ENCODE measurements around the gene FZR1. TPM values are rescaled to one million over a fixed set of nuclear protein-coding genes. Genes with fewer than 3 reads are reported as not detected.

Gene FZR1
- 44.3 and 49.2 TPM in 2 replicates for total RNA-seq

- peak within 1 kb of the TSS; percentile 96 for H3K27ac Mint-ChIP-seq
- peak within 1 kb of the TSS; percentile 93 for H3K4me3 Mint-ChIP-seq (ENCODE audit: low read depth)
- peaks cover 37% of the 10 kb centered on the region for H3K4me1 Mint-ChIP-seq (ENCODE audit: low read depth)
- no peaks in the 10 kb centered on the region for H3K27me3 Mint-ChIP-seq (ENCODE audit: low read depth)
- intact Hi-C loops (cut with micrococcal nuclease): loop anchor here (2.0 kb wide), 1 partner anchor 51 kb away; the partner anchor contains the start of gene MFSD12
- peak; percentile 99 for DNase-seq (ENCODE audit: low spot score)
- H3K9me3 Mint-ChIP-seq: no peaks in the 10 kb centered on the region
- H3K36me3 Mint-ChIP-seq (ENCODE audit: low read depth): peaks cover 30% of the 10 kb centered on the region
These were observed at the start of gene FZR1 for GRCh38 chr19:3505598-3506383. TSS of gene FZR1 (plus strand) at chr19:3506311. CDS start at chr19:3522990, 16,679 bp downstream.

GRCh38 chr19:3456925-3457527, 49.1 kb upstream of the FZR1 start:
- no peak overlapping the region for H3K4me3 Mint-ChIP-seq (ENCODE audit: low read depth)
- H3K27me3 Mint-ChIP-seq (ENCODE audit: low read depth): no peaks in the 10 kb centered on the region
- H3K36me3 Mint-ChIP-seq (ENCODE audit: low read depth): no peaks in the 10 kb centered on the region
- no peaks in the 10 kb centered on the region for H3K9me3 Mint-ChIP-seq
- H3K27ac Mint-ChIP-seq: no peak overlapping the region
- H3K4me1 Mint-ChIP-seq (ENCODE audit: low read depth): no peaks in the 10 kb centered on the region
- intact Hi-C loops (cut with micrococcal nuclease): no loop called here
- DNase-seq (ENCODE audit: low spot score): no peak

DNA sequence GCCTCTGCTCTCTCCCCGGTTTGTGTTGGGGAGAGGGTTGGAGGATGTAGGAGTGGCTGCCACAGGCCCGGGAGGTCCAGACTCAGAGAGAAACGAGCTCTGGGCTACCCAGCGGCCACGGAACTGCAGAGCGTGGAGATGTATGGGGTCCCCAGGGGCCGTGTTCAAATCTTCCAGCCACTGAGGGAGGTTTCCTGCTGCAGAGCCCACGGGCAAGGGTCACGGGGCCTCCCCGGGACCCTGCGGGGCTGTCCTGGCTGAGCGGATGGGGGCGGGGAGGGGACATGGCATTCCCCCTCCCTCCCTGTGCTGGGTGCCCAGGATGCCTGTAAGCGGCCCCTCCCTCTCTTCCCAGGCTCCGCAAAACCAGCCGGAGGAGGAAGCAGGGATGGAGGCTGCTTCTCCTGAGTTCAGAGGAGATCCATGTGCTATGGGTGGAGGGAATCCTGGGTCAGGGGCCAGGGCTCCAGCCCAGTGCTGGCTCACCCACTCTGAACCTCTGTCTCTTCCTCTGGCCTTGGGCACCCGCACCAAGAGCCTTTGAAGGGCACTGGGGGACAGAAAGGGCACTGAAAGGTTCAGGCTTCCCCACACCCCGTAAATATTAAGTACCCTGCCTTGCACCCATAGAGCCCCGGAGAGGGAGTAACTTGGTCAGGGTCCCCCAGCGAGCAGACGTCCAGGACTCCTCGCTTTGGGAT, 48.4 kb upstream of the FZR1 start:
- Mint-ChIP-seq H3K36me3 (ENCODE audit: low read depth) (no peaks in the 10 kb centered on the region), H3K9me3 (no peaks in the 10 kb centered on the region), H3K27ac (no peak overlapping the region), H3K27me3 (ENCODE audit: low read depth) (no peaks in the 10 kb centered on the region), H3K4me1 (ENCODE audit: low read depth) (no peaks in the 10 kb centered on the region), H3K4me3 (ENCODE audit: low read depth) (no peak overlapping the region)
- intact Hi-C loops (cut with micrococcal nuclease): no loop called here
- DNase-seq (ENCODE audit: low spot score): no peak

- Mint-ChIP-seq H3K27me3 (ENCODE audit: low read depth) (no peaks in the 10 kb centered on the region), H3K4me1 (ENCODE audit: low read depth) (no peaks in the 10 kb centered on the region), H3K9me3 (no peaks in the 10 kb centered on the region), H3K27ac (no peak overlapping the region), H3K4me3 (ENCODE audit: low read depth) (no peak overlapping the region), H3K36me3 (ENCODE audit: low read depth) (no peaks in the 10 kb centered on the region)
- intact Hi-C loops (cut with micrococcal nuclease): no loop called here
- DNase-seq (ENCODE audit: low spot score): no peak
These were observed 47.7 kb upstream of the FZR1 start for GRCh38 chr19:3458229-3459088.

DNA sequence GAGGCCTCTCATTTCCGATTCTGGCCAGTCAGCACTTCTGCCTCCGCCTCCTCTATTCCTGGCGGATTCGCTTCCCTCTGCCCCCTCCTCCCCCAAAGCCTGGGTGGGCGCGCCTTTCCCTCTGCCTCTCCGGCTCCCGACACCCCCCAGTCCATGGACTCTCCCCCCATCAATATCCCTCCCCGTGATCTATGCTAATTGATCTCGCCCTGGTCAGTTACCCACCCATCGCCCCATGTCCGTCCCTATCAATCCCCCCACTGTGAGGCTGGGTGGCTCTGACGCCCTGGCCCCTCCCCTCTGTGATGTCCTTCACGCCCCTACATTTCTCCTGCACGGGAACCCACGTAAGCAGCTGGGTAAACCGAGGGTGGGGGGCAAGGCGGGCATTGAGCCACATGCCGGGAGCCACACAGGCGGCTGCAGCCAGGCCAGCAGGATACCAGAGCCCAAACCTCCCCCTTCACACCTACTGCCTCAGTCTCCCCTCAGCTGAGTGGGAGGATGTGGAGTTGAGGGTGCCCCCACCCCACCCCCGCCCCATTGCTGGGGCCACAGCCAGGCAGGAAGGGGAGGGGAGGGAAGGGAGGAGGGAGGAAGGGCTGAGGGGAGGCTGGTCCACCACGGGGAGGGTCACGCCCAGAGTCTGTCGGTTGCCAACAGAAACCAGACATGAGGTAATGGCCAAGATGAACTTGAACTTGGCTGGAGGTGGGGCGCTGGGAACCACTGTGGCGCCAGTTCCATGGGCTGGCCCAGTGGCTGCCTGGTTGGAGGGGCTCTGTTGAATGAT, 46.8 kb upstream of the FZR1 start:
- H3K4me1 Mint-ChIP-seq (ENCODE audit: low read depth): no peaks in the 10 kb centered on the region
- H3K27ac Mint-ChIP-seq: no peak overlapping the region
- H3K36me3 Mint-ChIP-seq (ENCODE audit: low read depth): no peaks in the 10 kb centered on the region
- H3K4me3 Mint-ChIP-seq (ENCODE audit: low read depth): no peak overlapping the region
- no peak for DNase-seq (ENCODE audit: low spot score)
- intact Hi-C loops (cut with micrococcal nuclease): no loop called here
- H3K27me3 Mint-ChIP-seq (ENCODE audit: low read depth): no peaks in the 10 kb centered on the region
- no peaks in the 10 kb centered on the region for H3K9me3 Mint-ChIP-seq

GRCh38 chr19:3459965-3460582, 46.0 kb upstream of the FZR1 start:
- intact Hi-C loops (cut with micrococcal nuclease): no loop called here
- no peak overlapping the region for H3K4me3 Mint-ChIP-seq (ENCODE audit: low read depth)
- no peak overlapping the region for H3K27ac Mint-ChIP-seq
- no peak for DNase-seq (ENCODE audit: low spot score)
- H3K4me1 Mint-ChIP-seq (ENCODE audit: low read depth): no peaks in the 10 kb centered on the region
- H3K36me3 Mint-ChIP-seq (ENCODE audit: low read depth): no peaks in the 10 kb centered on the region
- H3K9me3 Mint-ChIP-seq: no peaks in the 10 kb centered on the region
- no peaks in the 10 kb centered on the region for H3K27me3 Mint-ChIP-seq (ENCODE audit: low read depth)

GRCh38 chr19:3462991-3463713, 43.0 kb upstream of the FZR1 start:
- H3K4me3 Mint-ChIP-seq (ENCODE audit: low read depth): no peak overlapping the region
- H3K36me3 Mint-ChIP-seq (ENCODE audit: low read depth): no peaks in the 10 kb centered on the region
- no peaks in the 10 kb centered on the region for H3K9me3 Mint-ChIP-seq
- intact Hi-C loops (cut with micrococcal nuclease): no loop called here
- no peaks in the 10 kb centered on the region for H3K27me3 Mint-ChIP-seq (ENCODE audit: low read depth)
- no peak for DNase-seq (ENCODE audit: low spot score)
- no peak overlapping the region for H3K27ac Mint-ChIP-seq
- no peaks in the 10 kb centered on the region for H3K4me1 Mint-ChIP-seq (ENCODE audit: low read depth)

GRCh38 chr19:3463714-3464586, 42.2 kb upstream of the FZR1 start:
- no peak for DNase-seq (ENCODE audit: low spot score)
- Mint-ChIP-seq H3K4me1 (ENCODE audit: low read depth) (no peaks in the 10 kb centered on the region), H3K27ac (no peak overlapping the region), H3K9me3 (no peaks in the 10 kb centered on the region), H3K4me3 (ENCODE audit: low read depth) (no peak overlapping the region), H3K36me3 (ENCODE audit: low read depth) (no peaks in the 10 kb centered on the region), H3K27me3 (ENCODE audit: low read depth) (no peaks in the 10 kb centered on the region)
- intact Hi-C loops (cut with micrococcal nuclease): no loop called here

GRCh38 chr19:3464587-3465235, 41.4 kb upstream of the FZR1 start:
- Mint-ChIP-seq H3K36me3 (ENCODE audit: low read depth) (no peaks in the 10 kb centered on the region), H3K4me1 (ENCODE audit: low read depth) (no peaks in the 10 kb centered on the region), H3K4me3 (ENCODE audit: low read depth) (no peak overlapping the region), H3K27me3 (ENCODE audit: low read depth) (no peaks in the 10 kb centered on the region), H3K27ac (no peak overlapping the region), H3K9me3 (no peaks in the 10 kb centered on the region)
- intact Hi-C loops (cut with micrococcal nuclease): no loop called here
- no peak for DNase-seq (ENCODE audit: low spot score)

- no peak overlapping the region for H3K4me3 Mint-ChIP-seq (ENCODE audit: low read depth)
- H3K4me1 Mint-ChIP-seq (ENCODE audit: low read depth): no peaks in the 10 kb centered on the region
- H3K9me3 Mint-ChIP-seq: no peaks in the 10 kb centered on the region
- H3K27me3 Mint-ChIP-seq (ENCODE audit: low read depth): no peaks in the 10 kb centered on the region
- H3K36me3 Mint-ChIP-seq (ENCODE audit: low read depth): no peaks in the 10 kb centered on the region
- no peak overlapping the region for H3K27ac Mint-ChIP-seq
- intact Hi-C loops (cut with micrococcal nuclease): no loop called here
- no peak for DNase-seq (ENCODE audit: low spot score)
These were observed 40.6 kb upstream of the FZR1 start for GRCh38 chr19:3465552-3465951.
